ENCODE data around the gene RPL36A. TPM values are rescaled to one million over a fixed set of nuclear protein-coding genes. Genes with fewer than 3 reads are reported as not detected.

RPL36A gene
- total RNA-seq, 2 donors from 2014 or later, result 863 to 2,403 TPM

DNA sequence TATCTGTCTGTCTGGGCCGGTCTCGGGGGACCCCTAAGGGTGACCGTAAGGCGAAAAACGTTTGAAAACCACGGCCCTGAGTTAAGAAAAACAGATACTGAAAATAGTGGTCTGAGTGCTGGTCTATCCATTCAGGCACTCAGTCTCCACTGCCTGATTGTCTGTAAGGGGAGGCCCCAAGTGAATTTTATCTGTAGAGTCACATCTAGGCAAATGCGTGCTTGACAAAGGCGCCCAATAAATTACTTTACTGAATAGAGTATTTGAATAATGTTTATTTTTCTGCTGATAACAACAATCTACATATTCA lies 17.7 kb downstream of the RPL36A start:
- TF ChIP-seq POLR2AphosphoS5 (IDR thresholded peaks at IDR 0.05), result no peak
- no peak for TF ChIP-seq POLR2A (IDR thresholded peaks at IDR 0.05)
- TF ChIP-seq CTCF (IDR thresholded peaks at IDR 0.05), result no peak
- Histone ChIP-seq H3K27me3 (replicated peaks; ENCODE audit: insufficient read depth) (no peaks in the 10 kb centered on the region), H3K4me1 (replicated peaks) (no peaks in the 10 kb centered on the region), H3K36me3 (no peaks in the 10 kb centered on the region), H3K27ac (peak overlapping the region; percentile 94 to 95), H3K9me3 (no peaks in the 10 kb centered on the region), H3K4me3 (peak overlapping the region; percentile 48 to 49)
- intact Hi-C loops (cut with DNase I), result no loop called here
- no peak for DNase-seq (ENCODE audit: low spot score)
- WGBS, result 0% methylated on average over 8 of the region's 8 CpGs

GRCh38 chrX:101409043-101409442 lies 18.2 kb downstream of the RPL36A start:
- no peak for DNase-seq (ENCODE audit: low spot score)
- 0% methylated on average over 6 of the region's 6 CpGs for WGBS
- intact Hi-C loops (cut with DNase I), result no loop called here
- TF ChIP-seq POLR2A (IDR thresholded peaks at IDR 0.05), result no peak
- no peaks in the 10 kb centered on the region for H3K27me3 ChIP-seq (replicated peaks; ENCODE audit: insufficient read depth)
- H3K4me1 ChIP-seq (replicated peaks), result no peaks in the 10 kb centered on the region
- H3K27ac ChIP-seq, result peak overlapping the region; percentile 94 to 95
- no peaks in the 10 kb centered on the region for H3K9me3 ChIP-seq
- H3K4me3 ChIP-seq, result peak overlapping the region; percentile 48 to 49
- no peaks in the 10 kb centered on the region for H3K36me3 ChIP-seq

DNA sequence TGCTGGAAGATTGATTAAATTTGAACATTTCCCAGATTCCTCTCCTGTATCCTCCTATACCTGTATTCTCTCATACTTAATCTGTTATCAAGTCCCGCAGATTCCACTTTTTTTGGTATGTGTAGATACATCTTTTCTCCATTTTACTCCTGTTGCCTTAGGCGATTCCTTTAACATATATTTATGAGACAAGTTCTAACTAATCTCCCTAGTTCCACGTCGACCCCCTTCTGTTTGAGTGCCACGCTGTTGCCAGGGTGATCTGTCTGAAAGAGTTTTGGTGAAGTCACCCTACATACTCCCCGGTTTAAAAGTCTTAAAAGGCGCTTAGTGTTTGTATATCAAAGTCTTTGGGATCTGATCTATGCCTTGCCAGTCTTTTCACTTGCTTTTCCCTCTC lies 19.6 kb downstream of the RPL36A start:
- Histone ChIP-seq H3K4me3 (no peak overlapping the region), H3K9me3 (no peaks in the 10 kb centered on the region), H3K36me3 (no peaks in the 10 kb centered on the region), H3K4me1 (replicated peaks) (no peaks in the 10 kb centered on the region), H3K27me3 (replicated peaks; ENCODE audit: insufficient read depth) (no peaks in the 10 kb centered on the region), H3K27ac (no peak overlapping the region)
- intact Hi-C loops (cut with DNase I), result no loop called here
- TF ChIP-seq POLR2A (IDR thresholded peaks at IDR 0.05) (no peak), CTCF (IDR thresholded peaks at IDR 0.05) (no peak)
- no peak for DNase-seq (ENCODE audit: low spot score)
- 27% methylated on average over 7 of the region's 7 CpGs for WGBS

DNA sequence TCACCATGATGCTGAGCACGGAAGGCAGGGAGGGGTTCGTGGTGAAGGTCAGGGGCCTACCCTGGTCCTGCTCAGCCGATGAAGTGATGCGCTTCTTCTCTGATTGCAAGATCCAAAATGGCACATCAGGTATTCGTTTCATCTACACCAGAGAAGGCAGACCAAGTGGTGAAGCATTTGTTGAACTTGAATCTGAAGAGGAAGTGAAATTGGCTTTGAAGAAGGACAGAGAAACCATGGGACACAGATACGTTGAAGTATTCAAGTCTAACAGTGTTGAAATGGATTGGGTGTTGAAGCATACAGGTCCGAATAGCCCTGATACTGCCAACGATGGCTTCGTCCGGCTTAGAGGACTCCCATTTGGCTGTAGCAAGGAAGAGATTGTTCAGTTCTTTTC lies 21.2 kb downstream of the RPL36A start:
- no peaks in the 10 kb centered on the region for H3K27me3 ChIP-seq (replicated peaks; ENCODE audit: insufficient read depth)
- H3K27ac ChIP-seq, result no peak overlapping the region
- no peak overlapping the region for H3K4me3 ChIP-seq
- no peak for TF ChIP-seq POLR2A (IDR thresholded peaks at IDR 0.05)
- 61% methylated on average over 10 of the region's 10 CpGs for WGBS
- DNase-seq (ENCODE audit: low spot score), result no peak
- intact Hi-C loops (cut with DNase I), result no loop called here
- no peaks in the 10 kb centered on the region for H3K9me3 ChIP-seq
- H3K4me1 ChIP-seq (replicated peaks), result no peaks in the 10 kb centered on the region
- no peaks in the 10 kb centered on the region for H3K36me3 ChIP-seq

DNA sequence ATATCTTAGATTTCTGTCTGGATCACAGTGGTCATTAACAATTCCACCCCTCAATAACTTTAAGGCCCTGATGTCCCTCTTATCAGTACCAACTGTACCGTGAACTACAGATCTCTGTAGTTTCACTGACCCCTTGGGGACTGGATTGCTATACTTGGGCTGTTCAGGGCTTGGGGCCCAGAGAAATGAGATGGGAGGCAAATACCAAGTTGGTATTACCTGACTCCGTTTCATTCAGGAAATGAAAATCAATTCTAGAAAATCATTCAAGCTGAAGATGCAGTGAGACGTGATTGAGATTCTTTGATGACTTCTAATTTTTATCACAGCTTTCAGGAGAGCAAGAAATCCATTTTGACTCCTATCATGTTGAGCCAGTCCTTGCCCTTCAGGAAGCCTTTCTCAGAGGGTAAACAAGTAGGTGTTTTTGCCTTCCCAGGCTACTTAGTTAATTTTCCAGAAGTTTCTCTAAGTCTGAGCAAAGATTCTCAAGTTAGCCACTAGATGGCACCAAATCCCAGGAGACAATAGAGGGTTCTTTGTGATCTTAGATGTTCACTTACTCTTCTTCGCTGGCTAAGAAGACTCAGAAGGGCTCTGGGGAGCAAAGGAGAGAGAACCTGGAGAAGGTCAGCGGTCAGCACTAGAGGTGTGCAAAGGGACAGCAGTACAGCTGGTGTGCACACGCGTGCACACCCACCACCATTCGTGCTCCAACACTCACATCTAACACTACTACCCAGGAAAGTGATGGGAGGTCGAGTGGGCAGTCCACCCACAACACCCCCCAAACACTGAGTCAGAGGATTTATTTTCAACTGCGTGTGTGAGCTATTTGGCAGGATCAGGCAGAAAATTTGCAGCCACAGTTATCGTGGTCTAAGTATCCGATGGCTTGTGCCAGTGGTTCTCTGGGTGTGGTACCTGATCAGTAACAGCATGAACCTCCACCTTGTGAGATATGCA lies 24.7 kb downstream of the RPL36A start:
- TF ChIP-seq CTCF (IDR thresholded peaks at IDR 0.05) (peak; percentile 41 to 77 (median 65)), POLR2A (IDR thresholded peaks at IDR 0.05) (no peak), POLR2AphosphoS5 (IDR thresholded peaks at IDR 0.05) (peak; percentile 60)
- intact Hi-C loops (cut with DNase I), result loop anchor here (5.0 kb wide), 2 partner anchors 137 to 382 kb away; partner anchors contain the start of gene ARMCX1
- Histone ChIP-seq H3K27ac (peak overlapping the region; percentile 83), H3K4me3 (no peak overlapping the region), H3K27me3 (replicated peaks; ENCODE audit: insufficient read depth) (no peaks in the 10 kb centered on the region), H3K9me3 (no peaks in the 10 kb centered on the region), H3K36me3 (no peaks in the 10 kb centered on the region), H3K4me1 (replicated peaks) (no peaks in the 10 kb centered on the region)
- peak; percentile 28 for DNase-seq (ENCODE audit: low spot score)
- 15% methylated on average over 12 of the region's 12 CpGs for WGBS

DNA sequence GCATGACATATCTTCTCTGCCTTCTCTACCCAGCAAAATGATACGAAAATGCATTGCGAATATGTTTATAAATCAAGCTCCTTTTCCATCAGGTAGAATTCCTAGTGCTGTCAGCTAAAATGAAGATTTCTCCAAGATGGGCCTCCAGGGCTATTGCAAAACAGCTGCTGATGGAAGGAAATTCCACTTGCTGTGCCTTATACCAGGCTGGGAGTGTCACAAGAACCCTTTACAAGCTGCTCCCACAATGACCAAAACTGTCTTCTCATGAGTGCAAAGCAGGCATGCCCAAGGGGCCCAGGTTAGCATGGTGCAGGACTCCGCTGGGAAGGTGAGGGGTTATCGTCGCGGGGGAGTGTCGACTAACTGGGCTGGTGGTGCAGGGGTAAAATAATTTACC lies 25.9 kb downstream of the RPL36A start:
- Histone ChIP-seq H3K27ac (no peak overlapping the region), H3K27me3 (replicated peaks; ENCODE audit: insufficient read depth) (no peaks in the 10 kb centered on the region), H3K4me1 (replicated peaks) (no peaks in the 10 kb centered on the region), H3K36me3 (no peaks in the 10 kb centered on the region), H3K9me3 (no peaks in the 10 kb centered on the region), H3K4me3 (no peak overlapping the region)
- 81% methylated on average over 7 of the region's 7 CpGs for WGBS
- DNase-seq (ENCODE audit: low spot score), result no peak
- intact Hi-C loops (cut with DNase I), result loop anchor here (5.0 kb wide), 2 partner anchors 136 to 381 kb away; partner anchors contain the start of gene ARMCX1
- no peak for TF ChIP-seq POLR2A (IDR thresholded peaks at IDR 0.05)
- no peak for TF ChIP-seq CTCF (IDR thresholded peaks at IDR 0.05)
- TF ChIP-seq POLR2AphosphoS5 (IDR thresholded peaks at IDR 0.05), result no peak
